Fibroblast of skin of abdomen (primary cell): Measurements from ENCODE around the gene KCNN3.
"Not testable (repeated sequence)": the region's sequence is repeated elsewhere in the genome, so short reads cannot be mapped to it uniquely, and the experiment has no call there.

ENCODE experiments used
- DNase-seq: peaks from one replicate; pipeline ENCODE4 v3.0.0-alpha.2; 2013

Gene KCNN3

DNA sequence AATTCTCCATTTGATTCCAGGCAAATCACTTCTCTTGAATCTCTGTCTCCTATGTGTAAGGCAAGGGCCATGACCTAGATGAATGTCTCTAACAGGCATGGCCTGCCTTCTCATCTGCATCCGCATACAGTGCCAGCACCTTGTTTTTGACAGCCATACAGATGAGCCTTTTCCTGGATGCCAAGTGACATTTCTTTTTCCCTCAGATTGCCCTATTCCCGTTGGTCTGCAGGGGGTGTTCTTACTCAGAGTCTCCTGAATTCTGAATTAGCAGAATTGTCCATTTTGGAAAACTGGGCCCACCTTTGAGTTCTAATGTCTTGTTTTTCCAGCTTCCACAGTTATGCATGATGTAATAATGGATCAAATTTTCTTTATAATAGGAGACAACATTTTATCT is 174.1 kb downstream of the KCNN3 start:
- no peak for DNase-seq

GRCh38 chr1:154694995-154695394 is 175.1 kb downstream of the KCNN3 start:
- no peak for DNase-seq

- no peak for DNase-seq
These were observed 181.0 kb downstream of the KCNN3 start for GRCh38 chr1:154689083-154689482.

GRCh38 chr1:154686507-154686906 is 183.6 kb downstream of the KCNN3 start:
- no peak for DNase-seq

GRCh38 chr1:154683820-154684219 is 186.3 kb downstream of the KCNN3 start:
- DNase-seq: no peak

DNA sequence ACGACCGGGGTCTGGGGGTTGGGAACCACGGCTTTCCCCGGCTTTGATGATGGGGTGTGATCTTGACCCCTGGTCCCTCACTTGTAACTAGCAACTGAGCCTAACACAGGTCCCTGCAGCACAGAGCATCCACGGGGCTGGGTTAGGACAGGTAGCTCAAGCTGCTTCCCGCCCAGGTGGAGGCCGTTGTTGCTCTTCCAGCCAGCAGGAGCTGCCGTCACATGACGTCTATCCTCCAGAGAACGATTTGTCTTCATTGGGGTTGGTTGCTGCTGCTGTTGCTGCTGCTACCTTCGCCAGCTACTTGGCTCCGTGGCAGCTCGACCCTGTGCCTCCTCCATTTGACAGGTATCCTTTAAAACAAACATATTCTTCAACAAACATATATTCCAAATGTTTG is 187.8 kb downstream of the KCNN3 start:
- DNase-seq: no peak

- DNase-seq: not testable (repeated sequence)
These were observed 192.2 kb downstream of the KCNN3 start for GRCh38 chr1:154677844-154678243.

- not testable (repeated sequence) for DNase-seq
These were observed 193.2 kb downstream of the KCNN3 start for GRCh38 chr1:154676847-154677246.

GRCh38 chr1:154674456-154674855 is 195.6 kb downstream of the KCNN3 start:
- DNase-seq: not testable (repeated sequence)

DNA sequence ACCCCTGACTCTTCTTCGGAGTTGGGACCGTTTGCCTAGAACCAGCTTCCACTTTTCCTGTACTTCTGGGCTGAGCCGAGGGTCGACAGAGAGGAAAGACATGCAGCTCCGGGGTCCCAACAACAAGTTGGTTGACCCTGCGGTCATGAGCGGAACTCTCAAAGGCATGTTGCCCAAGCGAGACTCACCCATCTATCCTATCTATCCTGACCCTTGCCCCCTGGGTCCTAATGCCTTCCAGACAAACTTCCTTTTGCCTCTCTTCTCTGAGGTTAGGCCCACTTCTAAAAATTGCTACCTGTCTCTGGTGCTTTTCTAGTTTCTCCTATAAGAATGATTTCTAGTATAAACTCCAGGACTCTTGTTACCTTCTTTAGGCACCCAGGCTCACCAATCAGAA is 197.8 kb downstream of the KCNN3 start:
- not testable (repeated sequence) for DNase-seq

DNA sequence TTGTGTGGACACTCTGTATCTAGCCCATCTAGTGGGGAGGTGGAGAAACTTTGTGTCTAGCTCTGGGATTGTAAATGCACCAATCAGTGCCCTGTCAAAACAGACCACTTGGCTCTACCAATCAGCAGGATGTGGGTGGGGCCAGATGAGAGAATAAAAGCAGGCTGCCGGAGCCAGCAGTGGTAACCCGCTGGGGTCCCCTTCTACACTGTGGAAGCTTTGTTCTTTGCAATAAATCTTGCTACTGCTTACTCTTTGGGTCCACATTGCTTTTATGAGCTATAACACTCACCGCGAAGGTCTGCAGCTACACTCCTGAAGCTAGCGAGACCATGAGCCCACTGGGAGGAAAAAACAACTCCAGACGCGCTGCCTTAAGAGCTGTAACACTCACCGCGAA is 198.7 kb downstream of the KCNN3 start:
- DNase-seq: not testable (repeated sequence)

DNA sequence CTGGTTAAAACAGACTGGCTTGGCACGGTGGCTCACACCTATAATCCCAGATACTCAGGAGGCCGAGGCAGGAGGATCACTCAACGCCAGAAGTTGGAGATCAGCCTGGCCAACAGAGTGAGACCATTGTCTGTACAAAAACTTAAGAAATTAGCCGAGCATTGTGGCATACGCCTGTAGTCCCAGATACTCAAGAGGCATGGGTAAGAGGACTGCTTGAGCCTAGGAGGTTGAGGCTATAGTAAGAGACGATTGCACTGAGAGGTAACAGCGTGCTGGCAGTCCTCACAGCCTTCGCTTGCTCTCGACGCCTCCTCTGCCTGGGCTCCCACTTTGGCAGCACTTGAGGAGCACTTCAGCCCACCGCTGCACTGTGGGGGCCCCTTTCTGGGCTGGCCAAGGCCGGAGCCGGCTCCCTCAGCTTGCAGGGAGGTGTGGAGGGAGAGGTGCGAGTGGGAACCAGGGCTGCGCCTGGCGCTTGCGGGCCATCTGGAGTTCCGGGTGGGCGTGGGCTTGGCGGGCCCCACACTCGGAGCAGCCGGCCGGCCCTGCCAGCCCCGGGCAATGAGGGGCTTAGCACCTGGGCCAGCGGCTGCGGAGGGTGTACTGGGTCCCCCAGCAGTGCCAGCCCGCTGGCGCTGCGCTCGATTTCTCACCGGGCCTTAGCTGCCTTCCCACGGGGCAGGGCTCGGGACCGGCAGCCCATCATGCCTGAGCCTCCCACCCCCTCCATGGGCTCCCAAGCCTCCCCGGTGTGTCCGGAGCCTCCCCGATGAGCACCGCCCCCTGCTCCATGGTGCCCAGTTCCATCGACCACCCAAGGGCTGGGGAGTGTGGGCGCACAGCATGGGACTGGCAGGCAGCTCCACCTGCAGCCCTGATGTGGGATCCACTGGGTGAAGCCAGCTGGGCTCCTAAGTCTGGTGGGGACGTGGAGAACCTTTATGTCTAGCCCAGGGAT is 199.5 kb downstream of the KCNN3 start:
- DNase-seq: not testable (repeated sequence)

GRCh38 chr1:154669464-154670282 is 200.4 kb downstream of the KCNN3 start:
- peak; percentile 51 for DNase-seq

DNA sequence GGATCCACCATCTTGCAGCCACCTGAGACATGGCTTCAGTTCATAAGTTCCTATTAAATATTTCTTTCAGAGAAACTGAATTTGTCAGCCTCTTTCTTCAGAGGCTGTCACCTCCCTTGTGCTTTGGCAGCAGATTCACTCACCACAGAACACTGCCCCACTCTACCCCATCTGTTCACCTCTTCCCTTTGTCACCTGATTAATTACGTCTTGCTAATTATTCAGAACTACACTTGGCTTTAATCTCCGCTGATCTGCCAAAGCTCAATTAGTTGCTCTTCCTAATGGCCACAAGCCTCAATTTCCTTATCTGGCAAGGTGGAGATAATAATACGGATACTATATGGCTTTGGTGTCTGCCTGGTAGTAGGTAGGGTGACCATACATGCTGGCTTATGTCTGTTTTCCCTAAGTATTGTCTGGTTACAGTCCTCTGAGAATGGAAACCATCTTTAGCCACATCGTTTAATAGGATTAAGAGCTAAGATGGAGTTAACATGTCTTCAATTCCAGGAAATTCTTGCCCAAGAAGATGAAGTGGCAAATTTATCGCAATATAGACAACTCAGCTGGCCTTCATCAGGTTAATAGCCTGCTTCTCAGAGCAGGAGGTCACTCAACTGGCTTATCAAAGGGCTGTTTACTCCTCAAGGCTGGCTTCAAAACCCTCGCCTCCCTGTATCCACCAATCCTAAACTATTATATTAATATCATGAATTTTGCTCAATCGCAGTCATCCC is 203.9 kb downstream of the KCNN3 start:
- no peak for DNase-seq

GRCh38 chr1:154664331-154665002 is 205.6 kb downstream of the KCNN3 start:
- no peak for DNase-seq

- no peak for DNase-seq
These were observed 206.5 kb downstream of the KCNN3 start for GRCh38 chr1:154663471-154664060.

GRCh38 chr1:154661110-154661509 is 209.0 kb downstream of the KCNN3 start:
- no peak for DNase-seq

DNA sequence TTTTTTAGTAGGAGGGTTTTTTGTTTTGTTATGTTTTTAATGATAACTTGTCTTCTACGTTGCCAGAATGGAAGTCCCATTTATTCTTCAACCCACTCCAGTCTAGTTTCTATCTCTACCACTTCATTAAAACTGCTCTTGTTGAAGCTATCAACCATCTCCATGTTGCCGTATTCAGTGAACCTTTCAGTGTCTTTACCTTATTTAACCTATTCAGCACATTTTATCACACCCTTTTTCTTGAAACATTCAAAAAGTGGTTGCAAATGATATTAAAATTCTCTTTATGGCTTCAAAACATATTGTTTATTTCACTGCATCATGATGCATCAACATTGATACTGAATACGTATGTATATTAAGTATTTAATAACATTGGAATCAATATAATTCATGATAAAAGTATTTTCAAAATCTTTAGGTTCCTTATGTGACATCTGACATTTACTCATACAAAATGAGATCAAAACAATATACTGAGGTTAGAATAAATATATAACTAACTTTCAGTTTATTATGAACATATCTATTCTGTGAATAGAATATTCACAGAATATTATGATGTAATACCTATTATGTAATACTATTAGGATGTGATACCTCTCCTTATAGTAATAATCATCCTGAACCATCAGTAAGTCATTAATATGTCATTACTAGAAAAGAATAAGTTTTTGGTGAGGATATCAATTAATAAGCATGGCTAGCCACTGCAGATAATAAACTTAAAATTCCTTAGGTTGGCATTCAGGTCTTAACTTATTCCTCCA is 210.1 kb downstream of the KCNN3 start:
- DNase-seq: no peak

- DNase-seq: no peak
These were observed 212.5 kb downstream of the KCNN3 start for GRCh38 chr1:154657556-154657955.

DNA sequence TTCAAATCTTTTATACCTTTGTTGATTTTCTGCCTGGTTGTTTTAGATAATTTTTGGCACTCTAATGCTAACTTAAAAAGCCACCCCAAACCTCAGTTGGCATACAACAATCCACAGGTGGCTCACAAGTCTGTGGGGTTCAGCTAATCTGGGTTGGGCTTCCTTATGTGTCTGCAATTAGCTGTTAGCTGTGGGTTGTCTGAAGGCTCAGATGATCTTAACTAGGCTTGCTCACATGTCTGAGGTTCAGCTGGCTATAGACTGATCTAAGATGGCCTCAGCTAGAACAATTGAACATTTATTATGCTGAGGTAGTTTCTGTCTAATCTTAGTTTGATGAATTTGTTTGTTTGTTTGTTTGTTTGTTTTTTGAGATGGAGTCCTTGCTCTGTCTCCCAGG is 217.2 kb downstream of the KCNN3 start:
- DNase-seq: no peak
